Ascending aorta (tissue), 2 donors: ENCODE results near the gene OR51B2. TPM values are rescaled to one million over a fixed set of nuclear protein-coding genes. Genes with fewer than 3 reads are reported as not detected.
"Not testable (repeated sequence)": the region's sequence is repeated elsewhere in the genome, so short reads cannot be mapped to it uniquely, and the experiment has no call there.

Source experiments
- DNase-seq, 2 donors: peaks; one replicate each; pipeline ENCODE4 v3.0.0-alpha.2; 2019; ENCODE audit warnings: low spot score in 2 of 2
- H3K27ac ChIP-seq, 2 donors: fragments of 200-600 bp; sonication (generic); one replicate each; pipeline ENCODE4 v1.5.1; 2016 to 2017; ENCODE audit warnings: mild to moderate bottlenecking in 1 of 2
- H3K27me3 ChIP-seq: fragments of 200-600 bp; sonication (generic); one replicate; pipeline ENCODE4 v1.5.1; 2017
- H3K36me3 ChIP-seq, 2 donors: fragments of 200-600 bp; sonication (generic); one replicate each; pipeline ENCODE4 v1.5.1; 2016
- H3K4me1 ChIP-seq, 2 donors: fragments of 200-600 bp; sonication (generic); one replicate each; pipeline ENCODE4 v1.5.1; 2016 to 2017; ENCODE audit warnings: mild to moderate bottlenecking in 1 of 2
- H3K4me3 ChIP-seq, 2 donors: fragments of 200-600 bp; sonication (generic); one replicate each; pipeline ENCODE4 v1.5.1; 2016 to 2017; ENCODE audit warnings: mild to moderate bottlenecking in 1 of 2
- H3K9me3 ChIP-seq, 2 donors: fragments of 200-600 bp; sonication (generic); one replicate each; pipeline ENCODE4 v1.5.1; 2016
- CTCF ChIP-seq, 3 experiments: fragments of 200-600 bp in 2 of 3; fragments of 450-650 bp in 1 of 3; sonication (generic) in 2 of 3; IDR thresholded peaks; one replicate each; pipeline ENCODE4 v1.5.1; 2016 to 2019; ENCODE audit warnings: antibody characterized with exemption in 3 of 3, mild to moderate bottlenecking in 1 of 3, moderate library complexity in 1 of 3
- intact Hi-C: fragments of 100-400 bp; cut with DNase I; formaldehyde crosslinking; loops from one replicate; pipeline ENCODE4 v1.15.1; 2023
- total RNA-seq: library from RNA; depleted of rRNA; stranded (reverse); fragments of >200 nt; gene quantifications from one replicate; pipeline ENCODE4 v1.1.0, GENCODE V29; 2016

OR51B2 gene
- total RNA-seq, 1 donor from 2014 or later, result not detected

DNA sequence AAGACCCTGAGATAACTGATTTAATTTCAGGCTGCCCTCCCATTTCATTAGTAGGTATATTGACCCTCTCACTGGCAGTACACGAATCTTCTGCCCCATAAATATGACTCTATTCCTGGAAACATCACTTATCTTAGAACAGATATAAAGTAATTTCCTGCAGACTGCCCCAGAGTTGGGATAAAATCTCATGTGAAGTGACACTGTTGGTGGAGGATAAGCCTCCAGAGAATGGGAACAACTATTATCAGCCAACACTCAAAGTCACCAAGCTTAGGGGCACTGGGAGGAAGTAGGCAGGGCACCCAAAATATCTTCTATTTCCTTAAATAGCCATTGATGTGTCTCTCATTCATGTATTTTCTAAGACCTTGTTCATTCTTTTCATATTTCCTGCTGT lies 11.1 kb upstream of the OR51B2 start:
- no peak overlapping the region for H3K27ac ChIP-seq
- H3K27me3 ChIP-seq, result no peaks in the 10 kb centered on the region
- DNase-seq, result no peak
- no peak overlapping the region for H3K4me3 ChIP-seq
- H3K4me1 ChIP-seq, result no peaks in the 10 kb centered on the region
- no peaks in the 10 kb centered on the region for H3K36me3 ChIP-seq
- intact Hi-C loops, result no loop called here
- no peaks in the 10 kb centered on the region for H3K9me3 ChIP-seq
- no peak for TF ChIP-seq CTCF (IDR thresholded peaks at IDR 0.05)

GRCh38 chr11:5317292-5317691 lies 6.8 kb downstream of the OR51B2 start:
- Histone ChIP-seq H3K36me3 (no peaks in the 10 kb centered on the region), H3K9me3 (no peaks in the 10 kb centered on the region), H3K27me3 (no peaks in the 10 kb centered on the region), H3K4me3 (no peak overlapping the region), H3K4me1 (no peaks in the 10 kb centered on the region), H3K27ac (no peak overlapping the region)
- intact Hi-C loops, result no loop called here
- TF ChIP-seq CTCF (IDR thresholded peaks at IDR 0.05), result no peak
- DNase-seq, result no peak

- H3K27ac ChIP-seq, intact Hi-C loops, H3K4me3 ChIP-seq, H3K36me3 ChIP-seq, DNase-seq, H3K9me3 ChIP-seq, H3K27me3 ChIP-seq, H3K4me1 ChIP-seq: not testable (repeated sequence)
These were observed 10.6 kb downstream of the OR51B2 start for GRCh38 chr11:5313326-5314023.

- intact Hi-C loops, result no loop called here
- Histone ChIP-seq H3K27ac (no peak overlapping the region), H3K27me3 (no peaks in the 10 kb centered on the region), H3K9me3 (no peaks in the 10 kb centered on the region), H3K36me3 (no peaks in the 10 kb centered on the region), H3K4me3 (no peak overlapping the region), H3K4me1 (no peaks in the 10 kb centered on the region)
- no peak for TF ChIP-seq CTCF (IDR thresholded peaks at IDR 0.05)
- no peak for DNase-seq
These were observed 13.7 kb downstream of the OR51B2 start for GRCh38 chr11:5310423-5310822.

- Histone ChIP-seq H3K27ac (no peak overlapping the region), H3K4me1 (no peaks in the 10 kb centered on the region), H3K9me3 (no peaks in the 10 kb centered on the region), H3K4me3 (no peak overlapping the region), H3K36me3 (no peaks in the 10 kb centered on the region), H3K27me3 (no peaks in the 10 kb centered on the region)
- no peak for DNase-seq
- TF ChIP-seq CTCF (IDR thresholded peaks at IDR 0.05), result no peak
- intact Hi-C loops, result no loop called here
These were observed 16.7 kb downstream of the OR51B2 start for GRCh38 chr11:5307256-5308019.

GRCh38 chr11:5304046-5304445 lies 20.1 kb downstream of the OR51B2 start:
- intact Hi-C loops, result no loop called here
- Histone ChIP-seq H3K4me3 (no peak overlapping the region), H3K27me3 (no peaks in the 10 kb centered on the region), H3K36me3 (no peaks in the 10 kb centered on the region), H3K4me1 (no peaks in the 10 kb centered on the region), H3K9me3 (no peaks in the 10 kb centered on the region), H3K27ac (no peak overlapping the region)
- TF ChIP-seq CTCF (IDR thresholded peaks at IDR 0.05), result no peak
- DNase-seq, result no peak
